LNCaP clone FGC (cell line): ENCODE results near the gene LAMP1.
A peak's percentile ranks its signal among the peaks of the same experiment; 100 is the strongest.

ENCODE experiments used
- DNase-seq: peaks from one replicate; pipeline ENCODE4 v3.0.0-alpha.2; 2011; ENCODE audit warnings: low read depth
- H3K4me3 ChIP-seq: 2 replicates; pipeline ENCODE4 v1.5.1; 2011; ENCODE audit warnings: mild to moderate bottlenecking, low read depth, low read length, control low read depth
- CTCF ChIP-seq: IDR thresholded peaks from 2 replicates; pipeline ENCODE4 v1.5.1; 2012; ENCODE audit warnings: mild to moderate bottlenecking; ENCODE audit not compliant: control insufficient read depth, insufficient read depth; ENCODE audit errors: extremely low read depth

Gene LAMP1

DNA sequence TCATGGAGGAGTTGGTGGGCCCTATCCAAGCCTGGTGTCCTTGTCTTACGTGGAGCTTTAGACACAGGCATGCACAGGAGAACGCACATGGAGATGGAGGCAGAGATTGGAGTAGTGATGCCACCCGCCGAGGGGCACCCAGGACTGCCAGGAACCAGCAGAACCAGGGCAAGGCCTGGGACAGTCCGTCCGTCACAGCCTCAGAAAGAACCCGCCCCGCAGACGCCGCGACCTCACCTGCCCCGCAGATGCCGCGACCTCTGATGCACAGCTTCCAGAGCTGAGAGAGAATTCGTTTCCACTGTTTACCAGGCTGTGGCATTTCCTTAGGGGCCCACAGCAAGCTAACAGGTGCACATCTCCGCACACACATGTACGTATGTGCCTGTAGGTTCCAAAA lies 51.6 kb downstream of the LAMP1 start:
- no peak for TF ChIP-seq CTCF
- DNase-seq: no peak
- H3K4me3 ChIP-seq: no peak overlapping the region

GRCh38 chr13:113349050-113349449 lies 52.0 kb downstream of the LAMP1 start:
- no peak for DNase-seq
- TF ChIP-seq CTCF: no peak
- H3K4me3 ChIP-seq: no peak overlapping the region

DNA sequence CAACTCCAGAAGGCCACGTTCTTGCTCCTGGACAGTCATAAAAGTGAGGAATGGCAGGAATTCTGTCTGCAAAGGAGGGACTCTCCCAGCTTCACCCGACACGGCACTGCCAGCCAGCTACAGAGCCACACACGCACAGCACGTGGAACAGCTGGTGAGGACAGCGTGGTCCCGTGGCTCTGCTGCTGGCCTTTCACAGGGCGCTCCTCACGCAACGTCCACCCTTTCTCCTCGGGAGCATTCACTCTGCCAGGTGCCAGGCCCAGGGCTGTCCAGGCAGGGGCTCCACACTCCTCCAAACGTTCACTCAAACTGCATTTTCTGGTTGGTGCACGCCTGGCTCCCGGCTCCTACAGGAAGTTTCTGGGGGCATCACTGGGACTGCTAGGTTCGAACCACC lies 52.5 kb downstream of the LAMP1 start:
- H3K4me3 ChIP-seq: no peak overlapping the region
- no peak for DNase-seq
- TF ChIP-seq CTCF: no peak

- H3K4me3 ChIP-seq: no peak overlapping the region
- TF ChIP-seq CTCF: no peak
- no peak for DNase-seq
Observed at GRCh38 chr13:113350065-113350937, 53.3 kb downstream of the LAMP1 start.

DNA sequence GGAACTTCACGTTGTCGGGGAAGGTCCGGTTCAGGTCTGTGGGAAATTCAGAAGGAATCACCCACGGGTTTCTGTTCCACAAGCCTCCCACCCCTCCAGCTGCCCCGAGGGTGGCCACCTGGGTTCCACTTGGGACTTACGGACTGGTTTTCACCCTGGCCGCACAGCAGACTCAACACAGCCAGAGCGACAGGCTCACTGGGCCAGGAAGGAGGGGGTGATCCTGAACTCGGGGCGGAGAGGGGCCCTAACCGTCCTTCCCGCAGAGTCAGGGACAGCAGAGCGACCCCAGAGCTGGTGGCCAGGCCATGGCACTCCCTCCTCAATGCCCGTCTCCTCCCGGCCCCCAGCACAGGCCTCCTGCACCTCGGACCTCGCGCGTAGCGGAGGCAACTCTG lies 53.9 kb downstream of the LAMP1 start:
- no peak overlapping the region for H3K4me3 ChIP-seq
- TF ChIP-seq CTCF: no peak
- no peak for DNase-seq

DNA sequence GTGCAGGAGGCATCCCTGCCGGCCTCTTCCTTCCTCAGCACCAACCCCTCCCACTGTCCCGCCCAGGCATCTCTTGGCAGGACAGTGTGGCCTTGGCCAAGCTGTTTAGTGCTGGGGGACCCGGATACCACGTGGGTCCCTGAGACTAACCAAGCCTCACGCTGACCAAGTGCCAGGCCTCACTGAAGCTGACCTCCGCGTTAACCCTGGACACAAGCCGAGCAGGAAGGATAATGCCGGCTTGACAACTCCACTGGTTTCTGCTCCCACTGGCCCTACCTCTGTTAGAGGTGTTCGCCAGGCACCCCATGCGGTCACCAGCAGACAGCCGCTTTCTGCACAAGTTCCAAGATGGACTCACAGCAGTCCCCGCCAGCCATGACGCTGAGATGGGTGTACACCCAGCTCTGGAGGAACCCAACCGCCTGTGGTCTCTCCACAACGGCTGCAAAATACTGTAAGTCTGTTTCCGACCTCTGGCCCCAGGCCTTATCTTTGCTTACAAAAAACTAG lies 54.5 kb downstream of the LAMP1 start:
- 0 out of 2 replicates have a peak, but pooled peaks have one; percentile 6 for TF ChIP-seq CTCF
- peak overlapping the region; percentile 28 for H3K4me3 ChIP-seq
- DNase-seq: peak; percentile 86
